COLO829 (cell line): Measurements from ENCODE around the gene PRKCSH.

Source experiments
- DNase-seq: peaks from one replicate; pipeline ENCODE4 v3.0.0; 2012; ENCODE audit warnings: low spot score

PRKCSH gene

DNA sequence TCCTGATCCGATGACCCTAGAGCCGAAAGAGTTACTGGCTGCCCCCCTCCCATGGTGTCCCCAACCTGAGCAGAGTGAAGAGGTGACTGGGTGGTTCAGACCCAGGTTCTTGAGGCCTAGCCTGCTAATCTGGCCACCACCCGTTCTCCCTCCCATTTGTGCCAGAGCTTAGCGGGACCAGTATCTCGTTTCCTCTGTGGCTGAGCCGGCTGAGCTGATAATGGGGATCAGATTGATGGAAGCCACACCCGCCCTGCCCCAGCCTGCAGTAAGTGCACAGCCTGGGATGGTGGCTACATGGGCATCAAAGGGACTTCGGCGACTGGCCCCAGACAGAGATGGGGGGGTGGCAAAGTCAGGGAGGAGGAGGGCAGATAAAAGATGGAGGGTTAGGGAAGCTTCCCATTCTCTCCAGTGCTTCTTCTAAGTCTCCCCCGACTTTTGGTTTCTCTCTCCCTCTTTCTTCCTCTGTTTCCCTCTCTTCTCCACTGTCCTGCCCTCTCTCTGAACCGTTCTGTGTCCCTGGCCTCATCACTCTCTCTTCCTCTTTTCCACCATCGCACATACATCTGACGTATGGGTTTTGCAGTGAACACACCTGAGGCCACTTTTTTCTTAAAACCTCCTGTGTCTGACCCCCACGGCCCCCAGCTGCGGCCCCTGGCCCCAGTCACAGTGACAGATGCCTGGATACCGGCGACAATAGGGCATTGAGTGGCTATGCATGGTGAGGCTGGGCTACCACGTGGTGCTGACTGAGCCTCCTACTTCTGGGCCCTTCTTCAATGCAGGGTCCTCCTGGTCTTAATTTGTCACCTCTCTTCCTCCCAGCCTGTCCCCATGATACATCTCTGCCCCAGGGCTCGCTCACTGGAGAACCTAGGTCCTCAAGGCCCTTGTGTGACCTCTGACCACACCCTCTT, 43.0 kb downstream of the PRKCSH start:
- DNase-seq = no peak

DNA sequence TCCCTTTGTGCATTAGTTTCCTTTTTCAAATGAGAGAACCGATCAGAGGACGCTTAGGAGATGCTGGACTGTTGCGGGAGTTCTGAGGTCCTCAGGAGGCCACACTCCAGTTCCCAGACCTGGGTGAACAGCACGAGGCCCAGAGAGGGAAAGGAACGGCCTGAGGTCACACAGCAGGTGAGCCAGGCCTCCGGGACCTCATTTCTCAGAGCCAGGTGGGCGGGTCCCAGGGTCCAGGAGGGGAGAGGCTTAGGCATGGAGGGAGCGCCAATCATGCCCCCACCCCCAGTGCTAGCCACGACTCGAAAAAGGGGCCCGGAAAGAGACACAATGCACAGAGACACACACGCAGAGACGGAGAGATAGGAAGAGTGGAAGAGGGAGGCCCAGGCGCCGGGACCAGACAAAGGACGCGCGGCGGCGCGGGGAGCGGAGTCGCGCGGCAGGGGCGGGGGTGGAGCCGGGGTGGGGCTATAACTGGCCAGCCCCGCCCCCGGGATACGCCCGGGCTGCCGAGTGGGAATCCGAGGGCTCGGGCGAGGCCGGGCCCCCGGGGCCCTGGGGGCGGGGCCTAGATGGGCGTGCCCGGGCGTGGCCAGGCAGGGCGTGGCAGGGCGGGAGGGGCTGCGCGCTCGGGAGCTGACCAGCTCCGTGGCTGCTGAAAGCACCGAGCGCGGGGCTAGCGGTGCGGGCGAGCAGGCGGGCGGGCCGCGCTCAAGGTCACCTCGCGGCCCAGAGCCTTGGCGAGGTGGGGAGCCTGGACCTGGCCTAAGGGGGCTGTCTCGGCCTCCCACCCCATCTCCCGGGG, 43.9 kb downstream of the PRKCSH start:
- peak; percentile 78 for DNase-seq

DNA sequence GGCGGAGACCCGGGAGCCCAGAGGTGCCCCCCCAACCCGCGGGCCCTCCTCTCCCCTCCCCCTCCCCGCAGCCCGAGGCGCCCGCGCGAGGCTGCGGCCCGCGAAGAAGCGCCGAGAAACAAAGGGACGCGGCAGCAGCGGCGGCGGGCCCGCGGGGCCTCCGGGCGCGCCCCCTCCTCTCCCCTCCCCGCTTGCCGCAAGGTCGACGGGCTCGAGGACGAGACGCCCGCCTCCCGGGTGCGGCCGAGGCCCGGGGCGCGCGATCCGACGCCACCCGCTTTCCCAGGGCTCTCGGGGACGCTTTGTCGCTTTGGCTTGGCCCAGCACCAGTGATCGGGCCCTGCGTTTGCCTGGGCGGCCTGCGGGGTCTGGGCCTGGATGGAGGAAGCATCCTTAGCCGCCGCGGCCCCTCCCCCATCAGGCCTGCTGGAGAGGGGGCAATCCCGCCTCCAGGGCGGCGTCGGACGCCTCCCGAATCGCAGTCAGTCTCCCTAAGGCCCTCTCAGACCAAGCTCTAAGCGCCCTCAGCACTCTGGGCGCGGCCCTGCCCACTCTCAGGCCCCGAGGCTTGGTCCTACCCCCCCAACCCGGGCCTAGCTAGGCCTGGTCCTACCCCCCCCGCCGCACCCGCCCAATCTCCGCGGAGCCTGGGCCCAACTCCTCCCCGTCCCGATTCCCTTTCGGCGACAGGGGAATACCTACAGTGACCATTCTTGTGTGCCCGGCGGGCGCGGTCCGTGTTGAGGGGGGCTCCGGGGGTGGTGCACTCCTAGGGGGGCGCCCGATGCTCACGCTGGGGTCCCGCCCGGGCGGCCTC, 44.7 kb downstream of the PRKCSH start:
- DNase-seq = no peak

DNA sequence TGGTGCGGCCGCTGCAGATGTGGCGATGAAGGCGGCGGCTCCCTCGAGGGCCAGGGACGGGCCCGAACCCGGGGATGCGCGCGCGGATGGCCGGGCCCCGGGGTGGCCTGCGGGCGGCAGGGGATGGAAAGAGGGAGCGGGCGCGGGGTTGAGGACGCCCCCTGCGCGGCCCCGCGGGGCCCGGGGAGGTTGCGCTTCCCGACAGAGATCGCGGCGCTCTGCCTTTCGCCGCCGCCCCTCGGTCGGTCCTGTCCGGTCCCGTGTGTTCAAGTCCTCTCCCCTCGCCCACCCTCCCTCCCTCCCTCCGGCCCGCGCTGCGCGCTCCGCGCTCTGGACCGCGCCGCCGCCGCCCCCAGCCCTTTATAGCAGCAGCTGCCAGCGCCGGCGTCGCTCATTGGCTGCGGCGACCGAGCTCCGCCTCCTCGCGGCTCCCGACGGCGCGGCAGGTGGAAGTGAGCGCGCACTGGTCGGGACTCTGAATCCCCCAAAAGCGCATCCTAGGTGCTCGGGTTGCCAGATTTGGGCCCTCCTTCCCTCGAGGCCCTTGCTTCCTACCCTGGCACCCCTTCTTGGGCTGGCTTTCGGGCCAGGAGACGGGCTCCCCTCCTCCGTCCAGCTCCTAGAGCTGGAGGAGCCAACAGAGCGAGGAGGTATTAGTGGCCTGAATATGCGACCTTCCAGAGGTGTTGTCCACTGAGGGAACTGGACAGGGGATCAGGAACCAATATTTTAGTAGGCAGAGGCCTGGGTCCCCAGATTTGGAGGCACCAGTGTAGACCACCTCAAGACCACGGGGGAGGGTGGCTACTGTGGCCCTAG, 45.5 kb downstream of the PRKCSH start, which contains the start of gene ELAVL3:
TSS of gene ELAVL3 (minus strand) at position 332 of the 819 bp plus-strand sequence. CDS start 438 bp downstream, outside the sequence.
- DNase-seq = no peak

DNA sequence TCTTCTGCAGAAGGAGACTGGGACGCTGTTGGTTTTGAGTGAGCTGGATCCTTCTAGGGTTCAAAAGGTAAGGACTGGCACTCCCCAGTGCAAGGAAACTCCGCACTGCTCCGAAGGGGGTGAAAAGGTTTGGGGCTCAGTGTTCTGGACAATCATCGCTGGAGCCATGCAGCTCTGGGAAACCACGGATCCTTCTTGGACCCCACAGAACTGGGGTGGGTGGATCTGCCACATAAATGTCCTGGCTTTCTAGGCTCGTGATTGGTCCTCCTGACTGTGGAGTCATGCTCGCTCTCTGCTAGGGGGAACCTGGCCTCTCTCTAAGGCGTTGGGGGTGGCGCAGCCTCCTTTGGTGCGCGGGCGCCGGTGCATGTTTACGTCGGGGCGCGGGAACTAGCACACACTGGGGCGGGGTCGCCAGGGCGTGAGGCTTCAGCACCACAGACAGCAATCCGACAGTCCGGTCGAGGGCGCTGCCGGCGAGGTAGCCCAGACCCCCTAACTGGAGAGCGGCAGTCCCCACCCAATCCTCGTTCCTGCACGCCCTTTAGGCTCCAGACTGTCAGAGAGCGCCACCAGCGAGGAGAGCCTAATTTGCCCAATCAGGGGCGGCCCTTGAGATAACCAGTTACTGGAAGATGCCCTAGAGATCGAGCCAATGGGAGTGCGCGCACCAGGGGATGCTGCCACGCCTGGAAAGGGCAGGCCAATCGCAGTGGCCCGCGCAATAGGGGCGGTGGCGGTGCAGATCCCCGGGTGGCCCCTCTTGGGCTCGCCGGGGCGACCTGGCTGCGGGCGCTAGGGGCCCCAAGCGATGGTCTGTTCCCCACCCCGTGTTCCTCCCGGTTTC, 46.3 kb downstream of the PRKCSH start:
- peak; percentile 91 for DNase-seq

DNA sequence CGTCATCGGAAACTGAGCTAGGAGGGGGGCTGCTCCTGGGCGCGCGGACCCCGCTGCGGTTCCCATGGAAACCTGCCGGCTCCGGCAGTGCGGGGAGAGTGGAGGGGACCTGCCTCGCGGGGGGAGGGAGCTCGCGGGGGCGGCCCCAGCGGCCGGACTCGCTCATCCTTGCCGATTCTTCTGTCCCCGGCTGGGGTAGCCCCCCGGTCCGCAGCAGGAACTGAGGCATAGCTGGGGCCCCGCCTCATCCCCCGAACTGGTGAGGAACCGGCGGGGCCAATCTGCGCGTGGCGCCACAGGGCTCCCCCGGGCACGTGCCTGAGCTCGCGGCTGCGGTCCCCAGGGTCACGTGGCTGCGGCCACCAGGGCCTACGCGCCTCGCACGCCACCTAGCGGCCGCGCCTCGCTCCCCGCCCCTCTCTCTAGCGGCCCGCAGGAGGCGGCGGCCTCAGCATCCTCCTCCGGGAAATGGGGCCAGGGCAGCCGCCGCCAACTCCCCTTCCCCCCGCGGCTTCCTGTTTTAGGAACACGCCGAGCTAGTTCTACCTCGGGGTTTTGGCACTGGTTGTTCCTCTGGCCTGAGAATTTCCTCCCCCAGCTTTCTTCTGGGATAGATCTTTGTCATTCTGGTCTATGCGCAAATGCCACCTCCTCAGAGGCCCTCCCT, 47.1 kb downstream of the PRKCSH start:
- peak; percentile 71 for DNase-seq

DNA sequence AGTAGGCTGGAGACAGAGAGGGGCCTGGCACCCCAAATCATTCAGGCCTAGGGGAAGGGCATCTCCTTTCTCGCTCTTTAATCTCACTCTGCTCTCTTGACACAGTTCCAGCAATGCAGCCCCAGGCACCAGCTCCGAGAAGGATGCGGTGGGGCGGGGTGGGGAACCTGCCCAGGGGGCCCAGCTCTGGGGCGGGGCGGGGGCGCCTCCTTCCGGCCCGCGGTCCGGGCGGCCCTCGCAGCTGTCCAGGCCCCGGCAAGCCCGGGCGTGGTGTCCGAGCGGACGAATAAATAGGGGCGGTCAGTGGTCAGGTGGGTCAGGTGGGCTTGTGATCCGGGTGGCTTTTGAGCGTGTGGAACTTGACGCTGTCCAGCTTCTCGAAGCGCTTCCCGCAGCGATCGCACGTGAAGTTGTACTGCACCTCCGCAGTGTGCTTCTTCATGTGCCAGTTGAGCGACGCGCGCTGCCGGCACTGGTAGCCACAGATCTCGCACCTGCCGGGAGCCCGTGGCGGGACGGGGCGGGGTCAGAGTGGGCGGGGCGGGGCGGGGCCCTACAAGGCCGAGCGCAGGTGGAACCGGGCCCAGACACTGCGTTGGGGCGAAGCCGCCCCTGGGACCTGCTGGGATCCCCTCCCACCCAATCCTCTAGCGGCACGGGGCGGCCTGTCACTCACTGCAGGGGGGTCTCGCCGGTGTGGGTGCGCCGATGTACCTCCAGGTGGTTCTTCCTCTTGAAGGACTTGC, 48.1 kb downstream of the PRKCSH start:
- no peak for DNase-seq

DNA sequence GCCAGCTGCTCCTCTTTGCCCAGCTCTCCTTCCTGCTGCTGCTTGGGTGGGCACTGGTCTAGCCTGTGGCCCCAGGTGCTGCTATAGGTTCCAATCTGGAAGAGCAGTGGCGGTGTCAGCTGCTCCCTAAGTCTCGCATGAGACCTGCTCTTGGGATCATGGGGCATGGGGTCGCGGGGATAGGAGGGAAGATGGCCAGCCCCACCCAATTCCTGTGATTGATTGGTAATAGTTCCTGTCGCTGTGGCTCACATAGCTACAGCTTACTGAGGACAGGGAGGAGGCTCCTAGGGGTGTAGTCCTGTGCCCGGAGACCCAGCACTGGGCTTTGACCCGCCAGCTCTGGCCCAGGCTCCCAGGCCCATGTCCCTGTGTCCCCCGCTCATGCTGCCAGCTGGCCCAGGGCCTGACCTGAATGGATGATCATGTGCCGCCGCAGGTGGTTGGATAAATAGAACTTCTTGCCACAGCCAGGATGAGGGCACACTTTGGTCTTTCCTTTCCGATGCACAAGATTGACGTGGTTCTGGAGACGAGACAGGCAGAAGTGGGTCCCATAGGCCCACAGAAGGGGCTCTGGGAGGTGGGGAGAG, 49.9 kb downstream of the PRKCSH start:
- DNase-seq = no peak

DNA sequence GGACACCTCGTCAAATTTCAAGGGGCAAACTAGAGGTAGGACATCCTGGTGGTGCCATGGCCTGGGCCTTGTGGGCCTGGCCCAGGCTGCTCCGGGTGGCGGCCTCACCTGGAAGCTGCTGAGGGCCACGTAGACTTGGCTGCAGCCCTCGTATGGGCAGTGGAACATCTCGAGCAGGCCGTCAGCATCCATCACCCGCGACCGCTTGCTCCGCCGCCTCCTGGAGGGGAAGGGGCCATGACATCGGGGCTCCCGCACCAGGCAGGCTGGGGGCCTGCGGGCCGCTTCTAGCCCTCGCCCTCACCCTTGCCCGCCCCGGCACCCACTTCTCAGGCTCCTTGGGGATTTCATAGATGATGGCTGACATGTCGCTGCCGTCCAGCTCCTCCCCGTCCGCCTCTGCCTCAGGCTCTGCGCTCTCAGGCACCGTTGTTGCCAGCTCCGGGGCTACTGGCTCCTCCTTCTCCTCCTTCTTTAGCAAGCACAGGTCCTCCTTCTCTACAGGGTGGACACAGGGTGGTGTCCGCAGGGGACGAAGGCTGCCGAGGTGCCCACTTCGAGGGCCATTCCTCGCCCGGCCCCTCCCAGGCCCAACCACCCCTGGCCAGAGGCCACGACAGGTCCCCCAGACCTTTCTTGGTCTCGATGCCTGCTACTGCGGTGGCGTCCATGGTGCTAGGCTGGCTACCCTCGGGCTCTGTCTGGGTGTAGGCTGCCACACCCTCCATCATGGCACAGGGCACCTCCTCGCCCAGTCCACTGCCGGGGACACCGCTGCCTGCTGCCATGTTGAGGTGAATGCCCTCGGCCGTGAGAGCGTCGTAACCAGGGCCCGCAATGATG, 51.4 kb downstream of the PRKCSH start:
- DNase-seq = no peak

DNA sequence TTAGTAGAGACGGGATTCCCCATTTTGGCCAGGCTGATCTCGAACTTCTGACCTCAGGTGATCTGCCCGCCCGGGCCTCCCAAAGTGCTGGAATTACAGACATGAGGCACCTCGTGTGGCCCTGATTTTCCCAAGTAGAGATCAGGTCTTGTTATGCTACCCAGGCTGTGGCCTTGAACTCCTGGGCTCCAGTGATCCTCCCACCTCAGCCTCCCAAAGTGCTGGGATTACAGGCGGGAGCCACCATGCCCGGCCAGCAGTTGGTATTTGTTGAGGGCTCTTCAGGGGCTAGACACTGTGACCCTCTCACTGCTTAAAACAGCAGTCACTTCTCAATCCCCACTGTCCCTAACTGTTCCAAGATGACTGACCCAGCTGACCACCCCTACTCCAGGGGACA, 53.9 kb downstream of the PRKCSH start:
- DNase-seq = no peak

DNA sequence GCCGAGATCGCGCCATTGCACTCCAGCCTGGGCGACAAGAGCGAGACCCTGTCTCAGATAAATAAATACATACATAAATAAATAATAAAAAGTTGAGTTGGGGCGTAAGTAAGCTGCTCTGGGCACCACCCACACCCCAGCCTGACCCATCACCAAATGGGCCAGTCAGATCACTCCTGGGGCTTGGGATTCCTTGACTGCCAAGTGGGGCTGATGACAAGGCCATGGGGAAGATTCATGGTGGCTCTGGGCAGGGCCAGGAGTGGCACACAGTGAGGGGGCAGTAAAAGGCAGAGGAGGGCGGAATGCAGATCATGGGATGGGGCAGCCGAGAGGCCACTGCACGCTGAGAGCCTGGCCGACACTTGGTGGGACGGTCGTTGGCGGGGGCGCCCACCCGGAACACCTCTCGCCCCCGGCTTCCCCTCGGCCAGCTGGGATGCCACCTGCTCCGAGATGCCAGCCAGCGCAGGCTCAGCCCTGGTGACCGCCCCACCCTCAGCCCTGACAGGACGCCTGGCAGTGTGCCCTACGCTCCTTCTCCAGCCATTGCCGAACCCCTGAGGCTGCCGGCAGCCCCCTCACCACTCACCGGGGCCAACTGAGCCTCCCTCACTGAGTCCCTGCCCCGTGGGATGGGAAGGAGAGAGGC, 59.3 kb downstream of the PRKCSH start:
- no peak for DNase-seq

DNA sequence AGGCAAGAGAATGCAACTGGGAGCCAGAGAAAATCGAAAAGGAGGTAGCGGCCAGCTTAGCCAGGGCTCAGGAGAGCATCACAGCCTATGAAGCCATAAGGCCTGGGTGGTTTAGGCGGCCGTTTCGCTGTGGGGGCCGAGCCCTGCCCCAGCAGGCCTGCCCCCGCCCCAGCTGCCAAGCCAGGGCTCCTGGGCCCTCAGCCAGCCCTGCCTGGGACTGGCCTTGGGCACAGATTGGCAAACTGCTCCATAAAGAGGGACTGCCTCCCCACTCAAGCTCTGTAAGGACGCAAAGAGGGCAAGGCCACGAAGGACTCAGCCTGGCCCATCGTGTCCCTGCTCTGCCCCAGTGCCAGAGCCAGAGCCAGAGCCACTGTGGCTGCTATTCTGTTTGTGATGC, 60.0 kb downstream of the PRKCSH start:
- no peak for DNase-seq

DNA sequence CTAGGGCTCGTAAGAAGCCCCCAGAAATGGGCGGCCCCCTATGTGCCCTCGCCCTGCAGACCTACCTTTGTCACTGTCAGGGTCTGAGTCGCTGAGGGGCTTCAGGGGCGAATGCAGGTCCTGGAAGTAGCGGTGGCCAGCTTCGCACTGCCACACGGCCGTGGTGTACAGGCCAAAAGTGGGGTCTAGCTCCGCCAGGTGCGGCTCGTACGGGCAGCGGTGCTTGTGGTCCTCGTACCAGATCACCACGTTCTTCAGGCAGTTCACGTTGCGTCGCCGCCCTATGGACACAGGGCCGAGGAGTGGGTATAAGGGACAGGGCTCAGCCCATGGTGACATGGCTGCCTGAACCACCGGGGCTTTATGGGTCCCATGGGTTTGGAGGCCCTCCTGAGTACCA, 60.5 kb downstream of the PRKCSH start:
- DNase-seq = no peak

DNA sequence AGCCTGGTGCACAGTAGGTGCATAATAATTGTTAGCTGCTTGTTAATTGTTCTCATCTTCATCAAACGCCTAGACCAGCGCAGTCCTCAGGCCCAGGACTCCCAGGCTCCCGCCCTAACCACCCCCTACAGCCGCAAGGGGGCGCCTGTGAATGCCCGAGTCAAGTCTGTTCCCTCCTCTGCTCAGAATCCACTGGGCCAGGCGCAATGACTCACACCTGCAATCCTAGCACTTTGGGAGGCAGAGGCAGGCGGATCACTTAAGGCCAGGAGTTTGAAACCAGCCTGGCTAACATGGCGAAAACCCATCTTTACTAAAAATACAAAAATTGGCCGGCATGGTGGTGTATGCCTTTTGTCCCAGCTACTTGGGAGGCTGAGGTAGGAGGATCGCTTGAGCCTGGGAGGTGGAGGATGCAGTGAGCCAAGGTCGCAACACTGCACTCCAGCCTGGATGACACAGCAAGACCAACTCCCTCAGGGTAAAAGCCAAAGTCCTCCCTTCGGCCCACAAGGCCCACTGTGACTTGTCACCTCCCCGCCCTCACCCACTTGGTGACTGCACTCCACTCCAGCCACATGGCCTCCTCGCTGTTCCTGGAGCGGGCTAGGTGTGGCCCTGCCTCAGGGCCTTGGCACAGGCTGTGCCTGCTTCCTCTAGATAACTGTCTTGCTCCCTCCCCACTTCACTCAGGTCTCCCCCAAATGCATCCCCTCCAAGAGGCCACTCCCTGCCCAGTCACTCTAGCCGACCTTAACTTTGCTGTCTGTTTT, 61.1 kb downstream of the PRKCSH start:
- no peak for DNase-seq

DNA sequence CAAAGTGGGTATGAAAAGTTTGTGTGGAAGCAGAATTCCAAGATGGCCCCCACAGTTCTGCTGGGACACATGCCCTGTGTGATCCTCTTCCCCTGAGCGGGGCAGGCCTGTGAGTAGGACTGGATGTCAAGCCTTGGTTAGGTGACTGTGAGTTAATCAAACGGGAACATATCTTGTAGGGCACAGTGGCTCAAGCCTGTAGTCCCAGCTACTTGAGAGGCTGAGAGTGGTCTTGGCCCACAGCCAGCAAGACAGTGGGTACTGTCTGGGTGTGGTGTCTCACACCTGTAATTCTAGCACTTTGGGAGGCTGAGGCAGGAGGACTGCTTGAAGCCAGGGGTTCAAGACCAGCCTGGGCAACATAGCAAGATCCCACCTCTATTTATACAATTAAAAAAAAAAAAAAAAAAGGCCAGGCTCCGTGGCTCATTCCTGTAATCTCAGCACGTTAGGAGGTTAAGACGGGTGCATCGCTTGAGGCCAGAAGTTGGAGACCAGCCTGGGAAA, 63.8 kb downstream of the PRKCSH start:
- DNase-seq = no peak

DNA sequence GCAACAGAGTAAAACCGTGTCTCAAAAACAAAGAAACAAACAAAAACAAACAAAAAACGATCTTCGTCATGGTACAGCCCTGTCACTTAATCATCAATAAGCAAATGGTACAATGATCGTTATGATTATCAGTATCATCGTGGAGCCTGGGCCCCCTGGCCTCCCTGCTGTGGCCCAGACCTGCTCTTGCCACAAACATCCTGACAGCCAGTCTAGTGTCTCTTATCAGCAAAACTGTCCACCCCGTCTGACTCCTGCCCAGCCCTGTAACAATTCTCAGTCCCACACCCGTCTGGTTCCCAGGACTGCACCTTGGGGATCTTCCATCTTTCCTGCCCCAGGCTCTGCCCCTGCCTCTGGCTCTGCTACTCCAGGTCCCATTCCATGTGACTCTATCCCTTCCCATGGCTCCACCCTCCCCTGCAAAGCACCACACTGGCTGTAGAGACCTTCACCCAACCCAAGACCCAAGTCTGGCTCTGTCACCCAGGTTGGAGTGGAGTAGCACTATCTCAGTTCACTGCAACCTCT, 64.5 kb downstream of the PRKCSH start:
- DNase-seq = no peak
